GM23248 (cell line): ENCODE measurements around the gene CRYAB.

Experiments used
- EZH2 ChIP-seq: fragments of 200-600 bp; sonication (generic); IDR thresholded peaks from 2 replicates; pipeline ENCODE4 v1.6.1; 2018; ENCODE audit warnings: antibody characterized with exemption, mild to moderate bottlenecking; ENCODE audit not compliant: insufficient read depth, poor library complexity, severe bottlenecking
- EZH2phosphoT487 ChIP-seq: fragments of 200-600 bp; sonication (generic); IDR thresholded peaks from 2 replicates; pipeline ENCODE4 v1.6.1; 2018; ENCODE audit warnings: antibody characterized with exemption, moderate library complexity, mild to moderate bottlenecking, low read depth; ENCODE audit not compliant: insufficient read depth

DNA sequence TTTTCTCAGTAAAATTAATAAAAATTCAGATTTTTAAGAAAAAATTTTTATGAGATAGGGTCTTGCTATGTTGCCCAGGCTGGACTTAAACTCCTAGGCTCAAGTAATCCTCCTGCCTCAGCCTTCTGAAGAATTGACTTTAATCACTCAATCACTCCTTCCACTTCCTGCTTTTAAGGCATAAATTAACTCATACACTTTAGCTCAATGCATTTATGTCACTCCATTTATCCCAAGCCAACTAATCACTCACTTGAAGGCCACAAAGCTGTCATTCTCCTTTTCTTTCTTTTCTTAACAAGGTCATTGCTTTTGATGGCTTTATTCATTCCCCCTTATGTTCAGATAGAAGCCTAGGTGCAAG lies 41.1 kb downstream of the CRYAB start:
- TF ChIP-seq EZH2 (no peak), EZH2phosphoT487 (no peak)
